Retinal pigment epithelial cell (primary cell): Measurements from ENCODE around the gene GYS2.

Source experiments
- DNase-seq: peaks from one replicate; pipeline ENCODE4 v3.0.0-alpha.2; 2010; ENCODE audit warnings: low read depth
- H3K4me3 ChIP-seq: 2 replicates; pipeline ENCODE4 v1.5.1; 2011; ENCODE audit warnings: mild to moderate bottlenecking, low read length, control low read depth, moderate library complexity
- TF ChIP-seq, protein P1 (sequence below): conservative IDR thresholded peaks from 2 replicates; pipeline ENCODE4 v1.5.1; 2011; ENCODE audit warnings: low read depth, low read length, control low read depth, inconsistent platforms

GYS2 gene

GRCh38 chr12:21553329-21553675, 51.3 kb downstream of the GYS2 start:
- TF ChIP-seq, protein P1, sequence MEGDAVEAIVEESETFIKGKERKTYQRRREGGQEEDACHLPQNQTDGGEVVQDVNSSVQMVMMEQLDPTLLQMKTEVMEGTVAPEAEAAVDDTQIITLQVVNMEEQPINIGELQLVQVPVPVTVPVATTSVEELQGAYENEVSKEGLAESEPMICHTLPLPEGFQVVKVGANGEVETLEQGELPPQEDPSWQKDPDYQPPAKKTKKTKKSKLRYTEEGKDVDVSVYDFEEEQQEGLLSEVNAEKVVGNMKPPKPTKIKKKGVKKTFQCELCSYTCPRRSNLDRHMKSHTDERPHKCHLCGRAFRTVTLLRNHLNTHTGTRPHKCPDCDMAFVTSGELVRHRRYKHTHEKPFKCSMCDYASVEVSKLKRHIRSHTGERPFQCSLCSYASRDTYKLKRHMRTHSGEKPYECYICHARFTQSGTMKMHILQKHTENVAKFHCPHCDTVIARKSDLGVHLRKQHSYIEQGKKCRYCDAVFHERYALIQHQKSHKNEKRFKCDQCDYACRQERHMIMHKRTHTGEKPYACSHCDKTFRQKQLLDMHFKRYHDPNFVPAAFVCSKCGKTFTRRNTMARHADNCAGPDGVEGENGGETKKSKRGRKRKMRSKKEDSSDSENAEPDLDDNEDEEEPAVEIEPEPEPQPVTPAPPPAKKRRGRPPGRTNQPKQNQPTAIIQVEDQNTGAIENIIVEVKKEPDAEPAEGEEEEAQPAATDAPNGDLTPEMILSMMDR: no peak
- no peak overlapping the region for H3K4me3 ChIP-seq
- no peak for DNase-seq

DNA sequence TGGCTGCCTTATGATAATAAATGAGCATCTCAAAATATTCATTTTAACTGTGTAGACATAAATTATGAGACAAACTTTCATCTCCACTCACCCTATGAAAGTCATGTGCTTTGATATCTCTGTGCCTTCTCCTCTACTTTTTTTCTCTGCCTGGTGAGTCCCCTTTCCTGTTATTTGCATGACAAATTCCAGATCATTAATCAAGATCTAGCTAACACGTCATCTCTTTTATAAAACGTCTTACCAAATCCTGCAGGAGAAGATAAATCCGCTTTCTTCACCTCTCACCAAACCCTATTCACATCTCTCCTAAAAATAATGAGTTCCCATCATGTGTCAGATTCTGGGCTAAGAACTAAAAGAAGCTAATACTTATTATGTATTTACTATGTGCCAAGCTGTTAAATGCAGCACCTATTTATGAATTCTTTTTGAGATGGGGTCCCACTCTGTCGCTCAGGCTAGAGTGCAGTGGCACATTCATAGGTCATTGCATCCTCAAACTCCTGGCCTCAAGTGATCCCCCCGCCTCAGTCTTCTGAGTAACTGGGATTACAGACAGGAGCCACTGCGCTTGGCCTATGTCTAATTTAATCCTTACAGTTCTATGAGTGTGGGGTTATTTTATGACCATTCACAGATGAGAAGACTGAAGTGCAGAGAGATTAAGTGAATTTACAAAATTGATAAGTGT, 51.9 kb downstream of the GYS2 start:
- DNase-seq: no peak
- no peak overlapping the region for H3K4me3 ChIP-seq
- TF ChIP-seq, protein P1: no peak

DNA sequence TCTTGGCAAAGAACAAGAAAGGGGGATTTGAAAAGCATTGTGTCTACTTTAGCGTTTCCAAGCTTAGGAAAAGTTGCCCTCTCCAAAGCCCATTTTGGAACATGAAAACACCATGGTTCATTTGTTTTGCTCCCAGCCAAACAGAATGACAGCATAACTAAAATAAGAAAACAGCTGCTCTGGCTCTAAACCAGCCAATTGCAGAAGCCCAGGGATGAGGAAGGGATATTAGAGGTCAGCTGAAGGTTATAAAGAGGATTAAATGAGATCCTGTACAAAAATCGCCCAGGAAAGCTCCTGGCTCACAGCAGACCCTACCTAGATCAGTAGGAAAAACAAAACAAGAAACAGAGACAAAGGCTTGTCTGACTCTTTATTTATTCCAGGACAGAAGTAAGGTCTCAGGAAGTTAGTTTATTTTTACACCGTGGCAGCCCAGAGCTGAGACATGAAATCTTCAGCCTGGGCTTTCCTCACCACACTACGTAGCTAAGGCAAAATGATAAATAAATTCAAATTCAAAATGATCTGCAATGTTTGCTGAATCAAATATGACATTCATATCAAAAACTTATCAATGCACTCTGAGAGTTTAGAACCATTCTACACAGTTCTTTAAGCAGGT, 52.7 kb downstream of the GYS2 start:
- TF ChIP-seq, protein P1: no peak
- no peak overlapping the region for H3K4me3 ChIP-seq
- no peak for DNase-seq

DNA sequence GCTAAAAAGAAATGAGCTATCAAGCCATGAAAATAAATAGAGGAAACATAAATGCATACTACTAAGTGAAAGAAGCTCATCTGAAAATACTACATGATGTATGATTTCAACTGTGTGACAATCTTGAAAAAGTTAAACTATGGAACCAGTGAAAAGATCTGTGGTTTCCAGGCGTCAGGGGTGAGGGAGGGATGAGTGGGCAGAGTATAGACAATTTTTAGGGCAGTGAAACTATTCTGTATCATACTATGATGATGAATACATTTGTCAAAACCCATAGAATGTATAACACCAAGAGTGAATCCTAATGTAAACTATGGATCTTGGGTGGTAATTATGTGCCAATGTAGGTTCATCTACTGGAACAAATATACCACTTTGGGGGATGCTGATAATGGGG, 57.2 kb downstream of the GYS2 start:
- TF ChIP-seq, protein P1: no peak
- H3K4me3 ChIP-seq: no peak overlapping the region
- no peak for DNase-seq

DNA sequence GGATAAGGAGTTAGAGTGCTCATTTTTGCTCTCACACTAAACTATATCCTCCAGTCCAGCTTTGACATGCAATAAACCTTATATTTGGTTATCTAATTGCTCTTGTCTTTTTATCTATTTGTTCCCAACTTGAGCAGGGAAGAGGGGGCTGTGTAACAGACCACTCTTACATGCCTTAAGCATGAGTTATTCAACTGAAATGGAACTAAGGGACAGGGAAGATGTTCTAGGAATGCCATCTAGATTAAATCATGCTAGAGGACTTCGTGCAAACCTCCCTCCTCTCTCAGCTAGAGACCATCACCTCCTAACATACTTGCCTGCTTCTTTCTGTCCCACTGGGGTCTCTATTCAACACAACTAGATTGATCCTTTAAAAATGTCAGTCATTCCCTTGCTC, 57.9 kb downstream of the GYS2 start:
- DNase-seq: no peak
- H3K4me3 ChIP-seq: no peak overlapping the region
- TF ChIP-seq, protein P1: no peak

GRCh38 chr12:21545557-21545956, 59.1 kb downstream of the GYS2 start:
- no peak overlapping the region for H3K4me3 ChIP-seq
- DNase-seq: no peak
- TF ChIP-seq, protein P1: no peak

DNA sequence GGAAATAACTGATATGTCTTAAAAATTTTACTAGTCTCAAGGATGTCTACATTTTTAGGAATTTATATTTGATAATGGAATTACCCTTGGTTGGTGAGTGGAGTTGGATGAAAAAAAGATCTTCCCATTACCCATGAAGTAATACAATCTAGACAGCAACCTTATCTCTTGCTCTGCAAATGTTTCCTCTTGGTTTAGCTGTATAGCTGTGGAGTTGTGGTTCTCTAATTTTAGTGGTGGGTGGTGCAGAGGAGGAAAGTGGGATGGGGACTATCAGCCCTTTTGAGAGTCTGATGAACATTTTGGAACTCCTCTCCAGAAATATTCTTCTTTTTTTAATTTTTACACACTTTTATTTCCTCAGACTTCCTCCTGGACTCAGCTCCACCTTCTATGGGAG, 61.5 kb downstream of the GYS2 start:
- no peak overlapping the region for H3K4me3 ChIP-seq
- TF ChIP-seq, protein P1: no peak
- DNase-seq: no peak
